SK-N-SH treated with all-trans-retinoic acid at 6 μM for 48 hours (cell line): ENCODE data around the gene EMC9.

Experiments used
- ATAC-seq: fragments of 200-7000 bp; cut with Tn5 transposase; 3 replicates; pipeline ENCODE4 v1.9.1; 2020; ENCODE audit warnings: mild to moderate bottlenecking, moderate library complexity
- CSDC2 ChIP-seq: fragments of 250-450 bp; sonication (Bioruptor Pico); IDR thresholded peaks from 2 replicates; pipeline ENCODE4 v1.5.0; 2020; ENCODE audit warnings: mild to moderate bottlenecking, moderate library complexity
- GLIS3 ChIP-seq: fragments of 250-450 bp; sonication (Bioruptor Pico); IDR thresholded peaks from 2 replicates; pipeline ENCODE4 v1.5.0; 2020; ENCODE audit warnings: mild to moderate bottlenecking, moderate library complexity
- ISL1 ChIP-seq: fragments of 250-450 bp; sonication (Bioruptor Pico); IDR thresholded peaks from 2 replicates; pipeline ENCODE4 v2.1.2; 2022; ENCODE audit warnings: mild to moderate bottlenecking, moderate library complexity
- PPARA ChIP-seq: fragments of 250-450 bp; sonication (Bioruptor Pico); IDR thresholded peaks from 2 replicates; pipeline ENCODE4 v1.5.0; 2020; ENCODE audit warnings: mild to moderate bottlenecking, borderline replicate concordance
- RARB ChIP-seq: fragments of 250-450 bp; sonication (Bioruptor Pico); IDR thresholded peaks from 2 replicates; pipeline ENCODE4 v1.8.0; 2021; ENCODE audit warnings: mild to moderate bottlenecking, moderate library complexity
- TCF4 ChIP-seq: fragments of 250-450 bp; sonication (Bioruptor Pico); IDR thresholded peaks from 2 replicates; pipeline ENCODE4 v1.8.0; 2021; ENCODE audit warnings: mild to moderate bottlenecking, moderate library complexity, borderline replicate concordance
- TOX ChIP-seq: fragments of 250-450 bp; sonication (Bioruptor Pico); IDR thresholded peaks from 2 replicates; pipeline ENCODE4 v1.8.0; 2021; ENCODE audit warnings: mild to moderate bottlenecking, moderate library complexity, borderline replicate concordance
- ZC3H10 ChIP-seq: fragments of 250-450 bp; sonication (Bioruptor Pico); IDR thresholded peaks from 2 replicates; pipeline ENCODE4 v1.5.1; 2021; ENCODE audit warnings: mild to moderate bottlenecking, moderate library complexity
- ZFP3 ChIP-seq: fragments of 250-450 bp; sonication (Bioruptor Pico); IDR thresholded peaks from 2 replicates; pipeline ENCODE4 v1.5.0; 2020; ENCODE audit warnings: mild to moderate bottlenecking, moderate library complexity
- ZFP30 ChIP-seq: fragments of 450-650 bp; formaldehyde crosslinking; IDR thresholded peaks from 2 replicates; pipeline ENCODE4 v1.5.0; 2022; ENCODE audit warnings: mild to moderate bottlenecking, moderate library complexity
- ZNF70 ChIP-seq: fragments of 450-650 bp; formaldehyde crosslinking; IDR thresholded peaks from 2 replicates; pipeline ENCODE4 v1.5.0; 2020; ENCODE audit warnings: mild to moderate bottlenecking, moderate library complexity
- ZNF8 ChIP-seq: fragments of 450-650 bp; formaldehyde crosslinking; IDR thresholded peaks from 2 replicates; pipeline ENCODE4 v1.5.0; 2020; ENCODE audit warnings: mild to moderate bottlenecking, moderate library complexity
- TF ChIP-seq, protein P1 (sequence below): fragments of 250-450 bp; sonication (Bioruptor Pico); IDR thresholded peaks from 2 replicates; pipeline ENCODE4 v1.5.1; 2021; ENCODE audit warnings: mild to moderate bottlenecking, moderate library complexity
- TF ChIP-seq, protein P2 (sequence below): fragments of 250-450 bp; sonication (Bioruptor Pico); IDR thresholded peaks from 2 replicates; pipeline ENCODE4 v1.8.0; 2020; ENCODE audit warnings: mild to moderate bottlenecking, moderate library complexity, borderline replicate concordance
- TF ChIP-seq, protein P3 (sequence below): fragments of 250-450 bp; sonication (Bioruptor Pico); IDR thresholded peaks from 2 replicates; pipeline ENCODE4 v1.5.0; 2020; ENCODE audit warnings: mild to moderate bottlenecking, moderate library complexity
- TF ChIP-seq, protein P4 (sequence below): fragments of 250-450 bp; sonication (Bioruptor Pico); IDR thresholded peaks from 2 replicates; pipeline ENCODE4 v1.5.1; 2020; ENCODE audit warnings: low read depth, mild to moderate bottlenecking, moderate library complexity
- TF ChIP-seq, protein P5 (sequence below): fragments of 250-450 bp; sonication (Bioruptor Pico); IDR thresholded peaks from 2 replicates; pipeline ENCODE4 v1.8.0; 2021; ENCODE audit warnings: low read depth, mild to moderate bottlenecking, moderate library complexity, borderline replicate concordance

EMC9 gene

DNA sequence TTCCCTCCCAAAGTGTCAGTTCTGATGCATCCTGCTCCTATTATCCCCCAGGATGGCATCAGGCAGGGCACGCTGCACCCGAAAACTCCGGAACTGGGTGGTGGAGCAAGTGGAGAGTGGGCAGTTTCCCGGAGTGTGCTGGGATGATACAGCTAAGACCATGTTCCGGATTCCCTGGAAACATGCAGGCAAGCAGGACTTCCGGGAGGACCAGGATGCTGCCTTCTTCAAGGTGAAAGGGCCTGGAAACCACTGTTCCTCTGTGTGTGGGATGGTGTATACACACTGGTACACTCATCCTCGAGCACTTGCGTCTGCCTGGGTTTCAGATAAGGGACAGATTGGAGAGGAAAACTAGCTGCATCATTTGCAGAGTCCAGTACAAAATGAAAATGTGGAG lies 20.7 kb upstream of the EMC9 start:
- TF ChIP-seq ZFP30 (CRISPR knock-in tag) (no peak), ZFP3 (CRISPR knock-in tag) (no peak), RARB (CRISPR knock-in tag) (no peak), TOX (CRISPR knock-in tag) (no peak)
- TF ChIP-seq, protein P1, sequence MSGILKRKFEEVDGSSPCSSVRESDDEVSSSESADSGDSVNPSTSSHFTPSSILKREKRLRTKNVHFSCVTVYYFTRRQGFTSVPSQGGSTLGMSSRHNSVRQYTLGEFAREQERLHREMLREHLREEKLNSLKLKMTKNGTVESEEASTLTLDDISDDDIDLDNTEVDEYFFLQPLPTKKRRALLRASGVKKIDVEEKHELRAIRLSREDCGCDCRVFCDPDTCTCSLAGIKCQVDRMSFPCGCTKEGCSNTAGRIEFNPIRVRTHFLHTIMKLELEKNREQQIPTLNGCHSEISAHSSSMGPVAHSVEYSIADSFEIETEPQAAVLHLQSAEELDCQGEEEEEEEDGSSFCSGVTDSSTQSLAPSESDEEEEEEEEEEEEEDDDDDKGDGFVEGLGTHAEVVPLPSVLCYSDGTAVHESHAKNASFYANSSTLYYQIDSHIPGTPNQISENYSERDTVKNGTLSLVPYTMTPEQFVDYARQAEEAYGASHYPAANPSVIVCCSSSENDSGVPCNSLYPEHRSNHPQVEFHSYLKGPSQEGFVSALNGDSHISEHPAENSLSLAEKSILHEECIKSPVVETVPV (CRISPR knock-in tag) = no peak
- TF ChIP-seq, protein P2, sequence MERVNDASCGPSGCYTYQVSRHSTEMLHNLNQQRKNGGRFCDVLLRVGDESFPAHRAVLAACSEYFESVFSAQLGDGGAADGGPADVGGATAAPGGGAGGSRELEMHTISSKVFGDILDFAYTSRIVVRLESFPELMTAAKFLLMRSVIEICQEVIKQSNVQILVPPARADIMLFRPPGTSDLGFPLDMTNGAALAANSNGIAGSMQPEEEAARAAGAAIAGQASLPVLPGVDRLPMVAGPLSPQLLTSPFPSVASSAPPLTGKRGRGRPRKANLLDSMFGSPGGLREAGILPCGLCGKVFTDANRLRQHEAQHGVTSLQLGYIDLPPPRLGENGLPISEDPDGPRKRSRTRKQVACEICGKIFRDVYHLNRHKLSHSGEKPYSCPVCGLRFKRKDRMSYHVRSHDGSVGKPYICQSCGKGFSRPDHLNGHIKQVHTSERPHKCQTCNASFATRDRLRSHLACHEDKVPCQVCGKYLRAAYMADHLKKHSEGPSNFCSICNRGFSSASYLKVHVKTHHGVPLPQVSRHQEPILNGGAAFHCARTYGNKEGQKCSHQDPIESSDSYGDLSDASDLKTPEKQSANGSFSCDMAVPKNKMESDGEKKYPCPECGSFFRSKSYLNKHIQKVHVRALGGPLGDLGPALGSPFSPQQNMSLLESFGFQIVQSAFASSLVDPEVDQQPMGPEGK (CRISPR knock-in tag) = no peak
- ATAC-seq = no peak

DNA sequence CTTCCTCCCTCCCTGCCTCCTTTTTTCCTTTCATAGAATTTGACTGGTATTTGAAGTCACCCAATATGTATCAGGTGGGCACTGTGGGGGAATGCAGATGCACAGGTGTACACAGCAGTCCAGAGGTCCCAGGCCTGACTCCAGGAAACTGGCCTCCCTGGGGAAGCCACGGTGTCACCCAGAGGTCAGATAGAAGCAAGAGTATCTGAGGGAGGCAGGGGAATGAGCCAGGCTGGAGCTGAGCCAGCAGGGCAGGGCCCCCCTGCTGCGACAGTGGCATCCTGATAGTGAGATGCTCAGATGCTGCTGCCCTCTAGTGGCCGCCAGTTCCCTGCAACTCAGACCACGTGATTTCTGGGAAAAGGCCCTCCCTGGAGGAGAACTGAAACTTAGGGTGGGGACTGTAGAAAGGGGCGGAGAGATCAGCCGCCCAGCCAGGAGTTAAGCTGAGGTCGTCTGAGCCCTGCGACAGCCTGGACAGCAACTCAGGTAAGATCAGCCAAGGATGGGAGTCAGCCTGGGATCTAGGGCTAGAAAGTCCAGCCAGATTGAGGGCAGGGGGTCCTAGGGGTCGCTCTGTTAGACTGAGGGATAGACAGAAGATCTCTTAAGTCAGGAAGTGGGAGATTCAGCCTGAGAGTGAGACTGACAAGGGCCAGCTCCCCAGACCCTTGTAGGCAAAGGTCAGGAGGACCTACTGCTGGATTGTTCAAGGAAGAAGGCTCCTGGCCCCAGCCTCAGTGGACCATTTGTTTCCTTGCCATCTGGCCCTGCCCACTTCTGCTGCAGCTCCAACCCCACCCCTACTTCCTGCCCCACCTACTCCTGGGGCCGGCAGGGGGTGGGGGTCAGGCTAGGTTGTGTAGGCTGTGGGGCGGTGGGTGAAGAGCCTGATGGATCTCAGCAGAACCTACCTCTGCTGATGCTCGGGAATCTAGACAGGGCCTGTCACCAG lies 19.7 kb upstream of the EMC9 start, which contains the start of gene IRF9:
Gene IRF9 (plus strand): TSS at position 416 of the 955 bp plus-strand sequence. CDS start 880 bp downstream, outside the sequence.
- ATAC-seq = peak; percentile 94
- TF ChIP-seq ZFP30 (CRISPR knock-in tag) (no peak), CSDC2 (no peak), TCF4 (CRISPR knock-in tag) (no peak), ISL1 (CRISPR knock-in tag) (no peak), ZC3H10 (CRISPR knock-in tag) (no peak), GLIS3 (CRISPR knock-in tag) (peak; percentile 78; the same call in 1 of the 2 replicates), TOX (CRISPR knock-in tag) (peak; percentile 64; the same call in 1 of the 2 replicates), RARB (CRISPR knock-in tag) (no peak), ZFP3 (CRISPR knock-in tag) (0 out of 2 replicates have a peak, but pooled peaks have one; percentile 58), ZNF70 (peak; percentile 14; the same call in 1 of the 2 replicates)
- TF ChIP-seq, protein P1 (CRISPR knock-in tag) = peak; percentile 18; the same call in 1 of the 2 replicates
- TF ChIP-seq, protein P3, sequence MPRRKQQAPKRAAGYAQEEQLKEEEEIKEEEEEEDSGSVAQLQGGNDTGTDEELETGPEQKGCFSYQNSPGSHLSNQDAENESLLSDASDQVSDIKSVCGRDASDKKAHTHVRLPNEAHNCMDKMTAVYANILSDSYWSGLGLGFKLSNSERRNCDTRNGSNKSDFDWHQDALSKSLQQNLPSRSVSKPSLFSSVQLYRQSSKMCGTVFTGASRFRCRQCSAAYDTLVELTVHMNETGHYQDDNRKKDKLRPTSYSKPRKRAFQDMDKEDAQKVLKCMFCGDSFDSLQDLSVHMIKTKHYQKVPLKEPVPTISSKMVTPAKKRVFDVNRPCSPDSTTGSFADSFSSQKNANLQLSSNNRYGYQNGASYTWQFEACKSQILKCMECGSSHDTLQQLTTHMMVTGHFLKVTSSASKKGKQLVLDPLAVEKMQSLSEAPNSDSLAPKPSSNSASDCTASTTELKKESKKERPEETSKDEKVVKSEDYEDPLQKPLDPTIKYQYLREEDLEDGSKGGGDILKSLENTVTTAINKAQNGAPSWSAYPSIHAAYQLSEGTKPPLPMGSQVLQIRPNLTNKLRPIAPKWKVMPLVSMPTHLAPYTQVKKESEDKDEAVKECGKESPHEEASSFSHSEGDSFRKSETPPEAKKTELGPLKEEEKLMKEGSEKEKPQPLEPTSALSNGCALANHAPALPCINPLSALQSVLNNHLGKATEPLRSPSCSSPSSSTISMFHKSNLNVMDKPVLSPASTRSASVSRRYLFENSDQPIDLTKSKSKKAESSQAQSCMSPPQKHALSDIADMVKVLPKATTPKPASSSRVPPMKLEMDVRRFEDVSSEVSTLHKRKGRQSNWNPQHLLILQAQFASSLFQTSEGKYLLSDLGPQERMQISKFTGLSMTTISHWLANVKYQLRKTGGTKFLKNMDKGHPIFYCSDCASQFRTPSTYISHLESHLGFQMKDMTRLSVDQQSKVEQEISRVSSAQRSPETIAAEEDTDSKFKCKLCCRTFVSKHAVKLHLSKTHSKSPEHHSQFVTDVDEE (CRISPR knock-in tag) = no peak
- TF ChIP-seq, protein P2 (CRISPR knock-in tag) = peak; percentile 62

DNA sequence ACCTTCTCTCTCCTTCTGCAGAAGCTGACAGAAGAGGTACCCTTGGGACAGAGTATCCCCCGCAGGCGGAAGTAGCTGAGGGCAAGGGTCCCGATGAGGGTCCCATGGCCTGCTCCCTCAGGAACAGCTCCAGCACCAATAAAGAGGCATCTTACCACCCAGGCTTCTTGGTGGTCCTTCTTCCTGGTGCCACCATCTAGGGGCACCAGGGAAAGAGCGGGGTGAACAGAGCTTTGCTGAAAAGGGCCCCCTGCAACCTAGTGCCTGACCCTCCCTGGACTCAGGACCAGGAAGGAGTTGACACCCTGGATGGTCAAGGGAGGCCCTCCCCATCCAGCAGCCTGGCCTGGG lies 19.1 kb upstream of the EMC9 start:
- TF ChIP-seq PPARA (no peak), TCF4 (CRISPR knock-in tag) (no peak), ZNF8 (CRISPR knock-in tag) (no peak)
- TF ChIP-seq, protein P4, sequence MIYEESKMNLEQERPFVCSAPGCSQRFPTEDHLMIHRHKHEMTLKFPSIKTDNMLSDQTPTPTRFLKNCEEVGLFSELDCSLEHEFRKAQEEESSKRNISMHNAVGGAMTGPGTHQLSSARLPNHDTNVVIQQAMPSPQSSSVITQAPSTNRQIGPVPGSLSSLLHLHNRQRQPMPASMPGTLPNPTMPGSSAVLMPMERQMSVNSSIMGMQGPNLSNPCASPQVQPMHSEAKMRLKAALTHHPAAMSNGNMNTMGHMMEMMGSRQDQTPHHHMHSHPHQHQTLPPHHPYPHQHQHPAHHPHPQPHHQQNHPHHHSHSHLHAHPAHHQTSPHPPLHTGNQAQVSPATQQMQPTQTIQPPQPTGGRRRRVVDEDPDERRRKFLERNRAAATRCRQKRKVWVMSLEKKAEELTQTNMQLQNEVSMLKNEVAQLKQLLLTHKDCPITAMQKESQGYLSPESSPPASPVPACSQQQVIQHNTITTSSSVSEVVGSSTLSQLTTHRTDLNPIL = no peak
- TF ChIP-seq, protein P5, sequence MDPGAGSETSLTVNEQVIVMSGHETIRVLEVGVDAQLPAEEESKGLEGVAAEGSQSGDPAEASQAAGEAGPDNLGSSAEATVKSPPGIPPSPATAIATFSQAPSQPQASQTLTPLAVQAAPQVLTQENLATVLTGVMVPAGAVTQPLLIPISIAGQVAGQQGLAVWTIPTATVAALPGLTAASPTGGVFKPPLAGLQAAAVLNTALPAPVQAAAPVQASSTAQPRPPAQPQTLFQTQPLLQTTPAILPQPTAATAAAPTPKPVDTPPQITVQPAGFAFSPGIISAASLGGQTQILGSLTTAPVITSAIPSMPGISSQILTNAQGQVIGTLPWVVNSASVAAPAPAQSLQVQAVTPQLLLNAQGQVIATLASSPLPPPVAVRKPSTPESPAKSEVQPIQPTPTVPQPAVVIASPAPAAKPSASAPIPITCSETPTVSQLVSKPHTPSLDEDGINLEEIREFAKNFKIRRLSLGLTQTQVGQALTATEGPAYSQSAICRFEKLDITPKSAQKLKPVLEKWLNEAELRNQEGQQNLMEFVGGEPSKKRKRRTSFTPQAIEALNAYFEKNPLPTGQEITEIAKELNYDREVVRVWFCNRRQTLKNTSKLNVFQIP (CRISPR knock-in tag) = no peak
- TF ChIP-seq, all 23 proteins: peak for 0
- peak; percentile 5; the same call in 2 of the 3 replicates for ATAC-seq
